Vagina (tissue), 2 donors: ENCODE results near the gene FRY. TPM values are rescaled to one million over a fixed set of nuclear protein-coding genes. Genes with fewer than 3 reads are reported as not detected.

Source experiments
- DNase-seq, 2 donors: peaks; one replicate each; pipeline ENCODE4 v3.0.0-alpha.2; 2017; ENCODE audit errors: extremely low spot score in 2 of 2
- H3K27ac ChIP-seq: fragments of 200-600 bp; sonication (generic); one replicate; pipeline ENCODE4 v1.5.1; 2019
- H3K27me3 ChIP-seq: fragments of 200-600 bp; sonication (generic); one replicate; pipeline ENCODE4 v1.5.1; 2019
- H3K36me3 ChIP-seq, 2 donors: fragments of 200-600 bp; sonication (generic); one replicate each; pipeline ENCODE4 v1.5.1; 2017 to 2019
- H3K4me1 ChIP-seq: fragments of 200-600 bp; sonication (generic); one replicate; pipeline ENCODE4 v1.5.1; 2019
- H3K4me3 ChIP-seq, 2 donors: fragments of 200-600 bp; sonication (generic); 1 replicate in 1 of 2; 2 replicates in 1 of 2; pipeline ENCODE4 v1.5.1; 2016 to 2019
- H3K9me3 ChIP-seq: fragments of 200-600 bp; sonication (generic); one replicate; pipeline ENCODE4 v1.5.1; 2019
- CTCF ChIP-seq, 3 experiments: fragments of 450-650 bp in 2 of 3; fragments of 200-600 bp in 1 of 3; sonication (generic) in 1 of 3; IDR thresholded peaks; one replicate each; pipeline ENCODE4 v1.5.1; 2017 to 2019; ENCODE audit warnings: antibody characterized with exemption in 3 of 3, mild to moderate bottlenecking in 2 of 3, moderate library complexity in 2 of 3
- POLR2A ChIP-seq, 2 donors: fragments of 450-650 bp; IDR thresholded peaks; one replicate each; pipeline ENCODE4 v1.6.1; 2017; ENCODE audit warnings: antibody characterized with exemption in 2 of 2, mild to moderate bottlenecking in 2 of 2, moderate library complexity in 2 of 2
- POLR2AphosphoS5 ChIP-seq, 2 donors: sonication (generic); formaldehyde crosslinking; IDR thresholded peaks; one replicate each; pipeline ENCODE4 v1.9.0; 2017; ENCODE audit warnings: antibody characterized with exemption in 2 of 2, mild to moderate bottlenecking in 2 of 2, low read depth in 1 of 2; ENCODE audit not compliant: insufficient read depth in 1 of 2
- intact Hi-C: fragments of 100-400 bp; cut with DNase I; formaldehyde crosslinking; loops from one replicate; pipeline ENCODE4 v1.15.1; 2023
- total RNA-seq: library from RNA; depleted of rRNA; stranded (reverse); fragments of >200 nt; gene quantifications from one replicate; pipeline ENCODE4 v1.2.3, GENCODE V29; 2016

The FRY gene
- total RNA-seq, 1 donor from 2014 or later = 11.0 TPM

- Histone ChIP-seq H3K4me1 (peaks cover 8% of the 10 kb centered on the region), H3K27me3 (no peaks in the 10 kb centered on the region), H3K9me3 (no peaks in the 10 kb centered on the region), H3K27ac (no peak overlapping the region), H3K36me3 (no peaks in the 10 kb centered on the region), H3K4me3 (no peak overlapping the region)
- intact Hi-C loops = no loop called here
- TF ChIP-seq POLR2AphosphoS5 (IDR thresholded peaks at IDR 0.05; ENCODE audit: insufficient read depth in 1 of 2, low read depth in 1 of 2) = no peak
- no peak for TF ChIP-seq POLR2A (IDR thresholded peaks at IDR 0.05)
- no peak for TF ChIP-seq CTCF (IDR thresholded peaks at IDR 0.05)
- no peak for DNase-seq
Measured at GRCh38 chr13:32060401-32060878, 28.9 kb downstream of the FRY start.

- no peak for TF ChIP-seq POLR2AphosphoS5 (IDR thresholded peaks at IDR 0.05; ENCODE audit: insufficient read depth in 1 of 2, low read depth in 1 of 2)
- TF ChIP-seq CTCF (IDR thresholded peaks at IDR 0.05) = no peak
- TF ChIP-seq POLR2A (IDR thresholded peaks at IDR 0.05) = no peak
- Histone ChIP-seq H3K4me3 (no peak overlapping the region), H3K4me1 (peaks cover 8% of the 10 kb centered on the region), H3K27me3 (no peaks in the 10 kb centered on the region), H3K9me3 (no peaks in the 10 kb centered on the region), H3K36me3 (no peaks in the 10 kb centered on the region), H3K27ac (no peak overlapping the region)
- DNase-seq = no peak
- intact Hi-C loops = no loop called here
Measured at GRCh38 chr13:32063619-32064233, 32.2 kb downstream of the FRY start.

GRCh38 chr13:32067149-32067961 lies 35.8 kb downstream of the FRY start:
- intact Hi-C loops = no loop called here
- Histone ChIP-seq H3K36me3 (no peaks in the 10 kb centered on the region), H3K27me3 (no peaks in the 10 kb centered on the region), H3K9me3 (no peaks in the 10 kb centered on the region), H3K4me3 (no peak overlapping the region), H3K27ac (no peak overlapping the region), H3K4me1 (no peaks in the 10 kb centered on the region)
- TF ChIP-seq CTCF (IDR thresholded peaks at IDR 0.05) (no peak), POLR2A (IDR thresholded peaks at IDR 0.05) (no peak), POLR2AphosphoS5 (IDR thresholded peaks at IDR 0.05; ENCODE audit: insufficient read depth in 1 of 2, low read depth in 1 of 2) (no peak)
- no peak for DNase-seq

GRCh38 chr13:32068255-32068654 lies 36.7 kb downstream of the FRY start:
- no peak for TF ChIP-seq POLR2A (IDR thresholded peaks at IDR 0.05)
- TF ChIP-seq POLR2AphosphoS5 (IDR thresholded peaks at IDR 0.05; ENCODE audit: insufficient read depth in 1 of 2, low read depth in 1 of 2) = no peak
- no peak for TF ChIP-seq CTCF (IDR thresholded peaks at IDR 0.05)
- no peak overlapping the region for H3K27ac ChIP-seq
- no peak for DNase-seq
- H3K27me3 ChIP-seq = no peaks in the 10 kb centered on the region
- no peaks in the 10 kb centered on the region for H3K9me3 ChIP-seq
- H3K4me3 ChIP-seq = no peak overlapping the region
- no peaks in the 10 kb centered on the region for H3K36me3 ChIP-seq
- intact Hi-C loops = no loop called here
- no peaks in the 10 kb centered on the region for H3K4me1 ChIP-seq
